IgD-negative memory B cell (primary cell): Measurements from ENCODE around the gene RNU7-1. TPM values are rescaled to one million over a fixed set of nuclear protein-coding genes. Genes with fewer than 3 reads are reported as not detected.
A peak's percentile ranks its signal among the peaks of the same experiment; 100 is the strongest.
"Not testable (repeated sequence)": the region's sequence is repeated elsewhere in the genome, so short reads cannot be mapped to it uniquely, and the experiment has no call there.

Source experiments
- H3K27ac Mint-ChIP-seq, 3 donors: one replicate each; pipeline ENCODE4 v1.8.0; 2020 to 2022; ENCODE audit warnings: mild to moderate bottlenecking in 3 of 3, mixed read lengths in 3 of 3, moderate library complexity in 1 of 3
- H3K27me3 Mint-ChIP-seq: one replicate; pipeline ENCODE4 v1.8.0; 2021; ENCODE audit warnings: mixed read lengths
- H3K36me3 Mint-ChIP-seq: one replicate; pipeline ENCODE4 v1.8.0; 2020; ENCODE audit warnings: mild to moderate bottlenecking, mixed read lengths
- H3K4me1 Mint-ChIP-seq, 3 donors: one replicate each; pipeline ENCODE4 v1.8.0; 2020 to 2022; ENCODE audit warnings: mixed read lengths in 3 of 3, mild to moderate bottlenecking in 1 of 3
- H3K4me3 Mint-ChIP-seq, 4 donors: one replicate each; pipeline ENCODE4 v1.8.0; 2020 to 2022; ENCODE audit warnings: mild to moderate bottlenecking in 4 of 4, mixed read lengths in 4 of 4, moderate library complexity in 3 of 4
- H3K9me3 Mint-ChIP-seq, 3 donors: one replicate each; pipeline ENCODE4 v1.8.0; 2020 to 2021; ENCODE audit warnings: mixed read lengths in 3 of 3, mild to moderate bottlenecking in 1 of 3
- polyA plus RNA-seq: library from polyadenylated mRNA; unstranded; fragments of 300-500 nt; fragmentation: Illumina TruSeq; gene quantifications from one replicate; pipeline ENCODE4 v1.2.3, GENCODE V29; 2021

The RNU7-1 gene
- not detected for polyA plus RNA-seq

GRCh38 chr12:6943722-6944380 is at the start of gene RNU7-1, which contains the start of gene C12orf57:
Gene RNU7-1 (plus strand): TSS chr12:6943816.
Gene C12orf57 (plus strand): TSS chr12:6944022. CDS start chr12:6944122, 100 bp downstream.
- Mint-ChIP-seq H3K4me1 (peaks cover 21 to 43% (median 37%) of the 10 kb centered on the region in 3 donors), H3K36me3 (peaks cover 2% of the 10 kb centered on the region), H3K4me3 (peak within 1 kb of the TSS; percentile 86 to 99 (median 96)), H3K27ac (peak within 1 kb of the TSS; percentile 95 to 100 (median 99)), H3K9me3 (no peaks in the 10 kb centered on the region), H3K27me3 (no peaks in the 10 kb centered on the region)

GRCh38 chr12:6894321-6894720 is 49.3 kb upstream of the RNU7-1 start:
- no peak overlapping the region for H3K4me3 Mint-ChIP-seq
- no peaks in the 10 kb centered on the region for H3K27me3 Mint-ChIP-seq
- no peaks in the 10 kb centered on the region for H3K9me3 Mint-ChIP-seq

GRCh38 chr12:6896846-6897435 is 46.7 kb upstream of the RNU7-1 start:
- Mint-ChIP-seq H3K4me3 (no peak overlapping the region), H3K27ac (no peak overlapping the region), H3K27me3 (no peaks in the 10 kb centered on the region), H3K4me1 (peaks cover 0 to 4% (median 0%) of the 10 kb centered on the region in 3 donors), H3K9me3 (no peaks in the 10 kb centered on the region), H3K36me3 (peaks cover 3% of the 10 kb centered on the region)

More at GRCh38 chr12:6894321-6894720, 49.3 kb upstream of the RNU7-1 start:
- Mint-ChIP-seq H3K36me3 (peaks cover 3% of the 10 kb centered on the region), H3K27ac (no peak overlapping the region), H3K4me1 (peaks cover 4 to 11% (median 8%) of the 10 kb centered on the region in 3 donors)

GRCh38 chr12:6899427-6899826 is 44.2 kb upstream of the RNU7-1 start:
- H3K4me1 Mint-ChIP-seq, result peaks cover 3 to 6% (median 6%) of the 10 kb centered on the region in 3 donors
- peaks cover 3% of the 10 kb centered on the region for H3K36me3 Mint-ChIP-seq
- no peaks in the 10 kb centered on the region for H3K9me3 Mint-ChIP-seq
- H3K4me3 Mint-ChIP-seq, result no peak overlapping the region
- H3K27me3 Mint-ChIP-seq, result no peaks in the 10 kb centered on the region
- peak overlapping the region in 1 of 3 donors; percentile 5 for H3K27ac Mint-ChIP-seq

- Mint-ChIP-seq H3K4me1 (peaks cover 3 to 6% (median 6%) of the 10 kb centered on the region in 3 donors), H3K4me3 (no peak overlapping the region), H3K27ac (peak overlapping the region in 1 of 3 donors; percentile 5), H3K36me3 (peaks cover 1% of the 10 kb centered on the region), H3K27me3 (no peaks in the 10 kb centered on the region), H3K9me3 (no peaks in the 10 kb centered on the region)
These were observed 43.6 kb upstream of the RNU7-1 start for GRCh38 chr12:6899837-6900519.

- H3K27ac Mint-ChIP-seq, result peak overlapping the region in 2 of 3 donors; percentile 49 to 54
- peaks cover 3 to 6% (median 6%) of the 10 kb centered on the region in 3 donors for H3K4me1 Mint-ChIP-seq
- H3K9me3 Mint-ChIP-seq, result no peaks in the 10 kb centered on the region
These were observed 41.2 kb upstream of the RNU7-1 start for GRCh38 chr12:6902448-6902847.

GRCh38 chr12:6903722-6904121 is 39.9 kb upstream of the RNU7-1 start:
- H3K27ac Mint-ChIP-seq, result peak overlapping the region in 1 of 3 donors; percentile 49
- H3K4me1 Mint-ChIP-seq, result peaks cover 3 to 6% (median 6%) of the 10 kb centered on the region in 3 donors
- peak overlapping the region in 2 of 4 donors; percentile 30 to 57 for H3K4me3 Mint-ChIP-seq
- H3K9me3 Mint-ChIP-seq, result no peaks in the 10 kb centered on the region
- peaks cover 1% of the 10 kb centered on the region for H3K36me3 Mint-ChIP-seq
- no peaks in the 10 kb centered on the region for H3K27me3 Mint-ChIP-seq

More at GRCh38 chr12:6902448-6902847, 41.2 kb upstream of the RNU7-1 start:
- H3K36me3 Mint-ChIP-seq, result peaks cover 1% of the 10 kb centered on the region
- H3K27me3 Mint-ChIP-seq, result no peaks in the 10 kb centered on the region
- H3K4me3 Mint-ChIP-seq, result no peak overlapping the region

GRCh38 chr12:6904280-6905276 is 39.0 kb upstream of the RNU7-1 start, which contains the start of gene LRRC23:
Gene LRRC23 (plus strand): TSS chr12:6904822. CDS start chr12:6905634, 812 bp downstream.
- Mint-ChIP-seq H3K27me3 (no peaks in the 10 kb centered on the region), H3K9me3 (no peaks in the 10 kb centered on the region), H3K36me3 (peaks cover 1% of the 10 kb centered on the region), H3K4me1 (peaks cover 3 to 6% (median 6%) of the 10 kb centered on the region in 3 donors), H3K4me3 (peak within 1 kb of the TSS in 2 of 4 donors; percentile 30 to 57), H3K27ac (peak within 1 kb of the TSS in 1 of 3 donors; percentile 49)

- Mint-ChIP-seq H3K4me1 (peaks cover 2 to 6% (median 3%) of the 10 kb centered on the region in 3 donors), H3K27ac (no peak overlapping the region), H3K9me3 (no peaks in the 10 kb centered on the region), H3K4me3 (no peak overlapping the region), H3K27me3 (no peaks in the 10 kb centered on the region), H3K36me3 (peaks cover 1% of the 10 kb centered on the region)
These were observed 38.1 kb upstream of the RNU7-1 start for GRCh38 chr12:6905414-6906040.

- H3K36me3 Mint-ChIP-seq, H3K4me3 Mint-ChIP-seq, H3K9me3 Mint-ChIP-seq, H3K4me1 Mint-ChIP-seq, H3K27me3 Mint-ChIP-seq: not testable (repeated sequence)
- H3K27ac Mint-ChIP-seq, result peak overlapping the region in 1 of 3 donors; percentile 82
These were observed 35.5 kb upstream of the RNU7-1 start for GRCh38 chr12:6908141-6908540.

- Mint-ChIP-seq H3K9me3 (no peaks in the 10 kb centered on the region), H3K27ac (peak overlapping the region in 1 of 3 donors; percentile 31), H3K27me3 (no peaks in the 10 kb centered on the region), H3K4me1 (peaks cover 3 to 7% (median 4%) of the 10 kb centered on the region in 3 donors), H3K36me3 (no peaks in the 10 kb centered on the region), H3K4me3 (no peak overlapping the region)
These were observed 34.0 kb upstream of the RNU7-1 start for GRCh38 chr12:6909421-6910145.

GRCh38 chr12:6912164-6912935 is 31.3 kb upstream of the RNU7-1 start:
- Mint-ChIP-seq H3K27ac (peak overlapping the region in 1 of 3 donors; percentile 82), H3K4me1 (peaks cover 9 to 13% (median 10%) of the 10 kb centered on the region in 3 donors), H3K4me3 (peak overlapping the region in 3 of 4 donors; percentile 67 to 93 (median 81)), H3K36me3 (peaks cover 1% of the 10 kb centered on the region), H3K9me3 (no peaks in the 10 kb centered on the region), H3K27me3 (peaks cover 4% of the 10 kb centered on the region)
